Measurements from ENCODE around the gene EMP1. TPM values are rescaled to one million over a fixed set of nuclear protein-coding genes. Genes with fewer than 3 reads are reported as not detected.

The EMP1 gene
- total and polyA plus RNA-seq, 2 donors (not counting 1 experiment from before 2014, with no cell fraction given): 53.5 to 437 TPM

DNA sequence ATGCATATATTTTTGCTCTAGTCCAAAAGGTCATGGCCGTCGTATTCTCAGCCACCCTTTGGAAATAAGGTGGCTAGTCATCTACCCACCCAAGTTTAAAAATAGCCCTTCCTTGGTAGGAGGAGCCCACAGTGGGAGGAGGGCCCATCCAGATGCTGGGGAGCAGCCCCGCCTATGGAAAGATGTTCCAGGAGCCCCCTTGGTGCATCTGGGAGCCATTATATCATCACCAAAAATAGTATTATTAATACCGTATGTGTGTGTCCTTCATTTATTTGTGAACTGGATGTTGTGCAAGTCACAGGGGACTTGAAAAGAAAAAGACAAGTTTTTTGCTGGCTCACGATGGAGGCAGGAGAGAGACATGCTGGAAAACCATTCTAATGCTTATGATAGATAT is 34.0 kb downstream of the EMP1 start:
- Histone ChIP-seq H3K27me3 (ENCODE audit: control insufficient read depth, insufficient read depth, low read length) (no peaks in the 10 kb centered on the region), H2AFZ (ENCODE audit: low read length) (no peak overlapping the region), H3K79me2 (ENCODE audit: control insufficient read depth, insufficient read depth, low read length) (no peaks in the 10 kb centered on the region), H3K27ac (ENCODE audit: insufficient read depth, low read length) (no peak overlapping the region), H3K4me2 (ENCODE audit: extremely low read depth, insufficient read depth, low read length) (no peak overlapping the region), H3K9me3 (ENCODE audit: control insufficient read depth, insufficient read depth, low read depth, low read length) (no peaks in the 10 kb centered on the region), H3K36me3 (ENCODE audit: control insufficient read depth, insufficient read depth, low read length) (no peaks in the 10 kb centered on the region), H3K4me3 (replicated peaks in 1 of 4; ENCODE audit: control extremely low read depth in 1 of 4, insufficient read depth in 1 of 4, low read depth in 3 of 4, low read length in 4 of 4) (no peak overlapping the region), H3K4me1 (ENCODE audit: control insufficient read depth, extremely low read depth, insufficient read depth, low read length) (no peaks in the 10 kb centered on the region), H4K20me1 (ENCODE audit: control insufficient read depth, extremely low read depth, insufficient read depth, low read length) (no peaks in the 10 kb centered on the region), H3K9ac (ENCODE audit: insufficient read depth, low read length) (no peak overlapping the region)
- no peak for DNase-seq (ENCODE audit: low read depth in 2 of 2)
- no peak for TF ChIP-seq EZH2 (IDR thresholded peaks at IDR 0.05; ENCODE audit: low read length, missing control alignments)
- TF ChIP-seq, protein P1, sequence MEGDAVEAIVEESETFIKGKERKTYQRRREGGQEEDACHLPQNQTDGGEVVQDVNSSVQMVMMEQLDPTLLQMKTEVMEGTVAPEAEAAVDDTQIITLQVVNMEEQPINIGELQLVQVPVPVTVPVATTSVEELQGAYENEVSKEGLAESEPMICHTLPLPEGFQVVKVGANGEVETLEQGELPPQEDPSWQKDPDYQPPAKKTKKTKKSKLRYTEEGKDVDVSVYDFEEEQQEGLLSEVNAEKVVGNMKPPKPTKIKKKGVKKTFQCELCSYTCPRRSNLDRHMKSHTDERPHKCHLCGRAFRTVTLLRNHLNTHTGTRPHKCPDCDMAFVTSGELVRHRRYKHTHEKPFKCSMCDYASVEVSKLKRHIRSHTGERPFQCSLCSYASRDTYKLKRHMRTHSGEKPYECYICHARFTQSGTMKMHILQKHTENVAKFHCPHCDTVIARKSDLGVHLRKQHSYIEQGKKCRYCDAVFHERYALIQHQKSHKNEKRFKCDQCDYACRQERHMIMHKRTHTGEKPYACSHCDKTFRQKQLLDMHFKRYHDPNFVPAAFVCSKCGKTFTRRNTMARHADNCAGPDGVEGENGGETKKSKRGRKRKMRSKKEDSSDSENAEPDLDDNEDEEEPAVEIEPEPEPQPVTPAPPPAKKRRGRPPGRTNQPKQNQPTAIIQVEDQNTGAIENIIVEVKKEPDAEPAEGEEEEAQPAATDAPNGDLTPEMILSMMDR (conservative IDR thresholded peaks at IDR 0.05 in 1 of 2, IDR thresholded peaks at IDR 0.05 in 1 of 2; ENCODE audit: low read depth in 1 of 2, low read length in 2 of 2): no peak

DNA sequence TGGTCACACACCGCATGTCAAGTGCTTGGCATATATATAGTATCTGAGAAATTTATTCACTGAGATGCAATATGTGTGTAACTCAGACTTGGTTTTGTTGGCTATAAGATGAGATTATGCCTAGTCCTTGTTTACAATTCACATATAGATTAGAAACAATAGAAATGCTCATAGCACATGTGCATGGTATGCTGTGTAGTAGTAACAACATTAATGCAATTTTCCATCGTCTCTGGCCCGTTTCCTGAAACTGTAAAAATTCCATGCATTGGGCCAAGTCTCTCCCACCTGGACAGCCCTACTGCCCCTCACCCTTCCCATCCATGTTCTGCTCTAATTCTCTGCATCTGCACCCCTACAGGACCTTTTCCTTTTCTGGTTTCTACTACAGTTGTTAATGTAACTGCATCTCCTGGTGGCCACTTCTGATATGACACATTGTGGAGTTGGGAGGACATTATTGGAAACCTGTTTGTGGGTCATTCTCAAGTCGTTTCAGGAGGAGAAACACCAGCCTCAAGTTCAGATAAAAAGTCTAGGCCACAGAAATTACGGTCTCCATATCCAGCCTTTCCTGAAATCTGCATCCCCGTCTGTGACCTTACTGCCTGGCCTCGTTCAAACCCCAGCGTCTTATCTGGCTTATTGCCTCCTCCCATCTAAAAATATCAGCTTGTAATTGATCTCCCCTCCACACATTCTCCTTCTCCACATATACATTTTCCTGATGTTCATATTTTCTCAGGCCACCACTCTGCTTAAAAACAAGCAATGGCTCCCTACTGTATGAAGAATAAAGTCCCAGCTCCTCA is 37.5 kb downstream of the EMP1 start:
- TF ChIP-seq EZH2 (IDR thresholded peaks at IDR 0.05; ENCODE audit: low read length, missing control alignments): no peak
- TF ChIP-seq, protein P1 (conservative IDR thresholded peaks at IDR 0.05 in 1 of 2, IDR thresholded peaks at IDR 0.05 in 1 of 2; ENCODE audit: low read depth in 1 of 2, low read length in 2 of 2): peak; percentile 97

DNA sequence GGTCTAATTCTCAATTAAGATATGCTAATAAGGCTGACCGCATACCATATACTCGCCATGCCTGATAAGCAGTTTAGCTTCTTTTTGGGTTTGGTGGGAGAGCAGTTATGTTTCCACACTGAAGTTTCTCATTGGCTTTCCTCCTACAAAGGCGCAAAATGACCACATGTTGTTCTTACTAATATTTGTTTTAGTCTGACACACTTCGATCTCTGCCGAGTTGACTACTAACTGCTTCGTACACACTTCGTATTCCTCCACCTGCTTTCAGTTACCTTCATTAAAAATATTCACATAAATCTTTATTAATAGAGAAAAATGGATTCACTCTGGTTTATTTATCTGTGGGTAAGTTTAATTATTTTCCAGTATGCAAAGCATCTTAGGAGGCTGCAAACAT is 41.7 kb downstream of the EMP1 start:
- no peak overlapping the region for H3K9ac ChIP-seq (ENCODE audit: insufficient read depth, low read length)
- no peaks in the 10 kb centered on the region for H3K9me3 ChIP-seq (ENCODE audit: control insufficient read depth, insufficient read depth, low read depth, low read length)
- no peak for DNase-seq (ENCODE audit: low read depth in 2 of 2)
- TF ChIP-seq, protein P1 (conservative IDR thresholded peaks at IDR 0.05 in 1 of 2, IDR thresholded peaks at IDR 0.05 in 1 of 2; ENCODE audit: low read depth in 1 of 2, low read length in 2 of 2): no peak
- no peak for TF ChIP-seq EZH2 (IDR thresholded peaks at IDR 0.05; ENCODE audit: low read length, missing control alignments)
- no peak overlapping the region for H3K4me2 ChIP-seq (ENCODE audit: extremely low read depth, insufficient read depth, low read length)
- no peak overlapping the region for H3K4me3 ChIP-seq (replicated peaks in 1 of 4; ENCODE audit: control extremely low read depth in 1 of 4, insufficient read depth in 1 of 4, low read depth in 3 of 4, low read length in 4 of 4)
- peaks cover 2% of the 10 kb centered on the region for H3K4me1 ChIP-seq (ENCODE audit: control insufficient read depth, extremely low read depth, insufficient read depth, low read length)
- no peaks in the 10 kb centered on the region for H3K27me3 ChIP-seq (ENCODE audit: control insufficient read depth, insufficient read depth, low read length)
- no peak overlapping the region for H3K27ac ChIP-seq (ENCODE audit: insufficient read depth, low read length)
- no peak overlapping the region for H2AFZ ChIP-seq (ENCODE audit: low read length)
- H3K36me3 ChIP-seq (ENCODE audit: control insufficient read depth, insufficient read depth, low read length): no peaks in the 10 kb centered on the region
- no peaks in the 10 kb centered on the region for H3K79me2 ChIP-seq (ENCODE audit: control insufficient read depth, insufficient read depth, low read length)
- no peaks in the 10 kb centered on the region for H4K20me1 ChIP-seq (ENCODE audit: control insufficient read depth, extremely low read depth, insufficient read depth, low read length)

More for the DNA sequence above, 37.5 kb downstream of the EMP1 start:
- Histone ChIP-seq H3K4me1 (ENCODE audit: control insufficient read depth, extremely low read depth, insufficient read depth, low read length) (no peaks in the 10 kb centered on the region), H3K27ac (ENCODE audit: insufficient read depth, low read length) (no peak overlapping the region), H3K9me3 (ENCODE audit: control insufficient read depth, insufficient read depth, low read depth, low read length) (no peaks in the 10 kb centered on the region), H3K4me3 (replicated peaks in 1 of 4; ENCODE audit: control extremely low read depth in 1 of 4, insufficient read depth in 1 of 4, low read depth in 3 of 4, low read length in 4 of 4) (no peak overlapping the region), H3K9ac (ENCODE audit: insufficient read depth, low read length) (no peak overlapping the region), H3K27me3 (ENCODE audit: control insufficient read depth, insufficient read depth, low read length) (no peaks in the 10 kb centered on the region), H4K20me1 (ENCODE audit: control insufficient read depth, extremely low read depth, insufficient read depth, low read length) (no peaks in the 10 kb centered on the region), H2AFZ (ENCODE audit: low read length) (no peak overlapping the region), H3K79me2 (ENCODE audit: control insufficient read depth, insufficient read depth, low read length) (no peaks in the 10 kb centered on the region), H3K4me2 (ENCODE audit: extremely low read depth, insufficient read depth, low read length) (no peak overlapping the region), H3K36me3 (ENCODE audit: control insufficient read depth, insufficient read depth, low read length) (no peaks in the 10 kb centered on the region)
- DNase-seq (ENCODE audit: low read depth in 2 of 2): peak; percentile 46 to 76
